ENCODE data around the gene PNCK. TPM values are rescaled to one million over a fixed set of nuclear protein-coding genes. Genes with fewer than 3 reads are reported as not detected.

The PNCK gene
- total and polyA plus RNA-seq, 8 donors = 0.28 to 0.99 (median 0.49) TPM; not detected in 3

GRCh38 chrX:153622661-153623309 is 50.8 kb downstream of the PNCK start:
- DNase-seq = no peak
- no peak for ATAC-seq
- TF ChIP-seq, protein P1, sequence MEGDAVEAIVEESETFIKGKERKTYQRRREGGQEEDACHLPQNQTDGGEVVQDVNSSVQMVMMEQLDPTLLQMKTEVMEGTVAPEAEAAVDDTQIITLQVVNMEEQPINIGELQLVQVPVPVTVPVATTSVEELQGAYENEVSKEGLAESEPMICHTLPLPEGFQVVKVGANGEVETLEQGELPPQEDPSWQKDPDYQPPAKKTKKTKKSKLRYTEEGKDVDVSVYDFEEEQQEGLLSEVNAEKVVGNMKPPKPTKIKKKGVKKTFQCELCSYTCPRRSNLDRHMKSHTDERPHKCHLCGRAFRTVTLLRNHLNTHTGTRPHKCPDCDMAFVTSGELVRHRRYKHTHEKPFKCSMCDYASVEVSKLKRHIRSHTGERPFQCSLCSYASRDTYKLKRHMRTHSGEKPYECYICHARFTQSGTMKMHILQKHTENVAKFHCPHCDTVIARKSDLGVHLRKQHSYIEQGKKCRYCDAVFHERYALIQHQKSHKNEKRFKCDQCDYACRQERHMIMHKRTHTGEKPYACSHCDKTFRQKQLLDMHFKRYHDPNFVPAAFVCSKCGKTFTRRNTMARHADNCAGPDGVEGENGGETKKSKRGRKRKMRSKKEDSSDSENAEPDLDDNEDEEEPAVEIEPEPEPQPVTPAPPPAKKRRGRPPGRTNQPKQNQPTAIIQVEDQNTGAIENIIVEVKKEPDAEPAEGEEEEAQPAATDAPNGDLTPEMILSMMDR (IDR thresholded peaks at IDR 0.05) = no peak
- Histone ChIP-seq H3K9me3 (no peaks in the 10 kb centered on the region), H3K27ac (no peak overlapping the region), H3K4me3 (no peak overlapping the region), H3K4me1 (no peaks in the 10 kb centered on the region), H3K36me3 (no peaks in the 10 kb centered on the region), H3K27me3 (peaks cover 0 to 7% (median 0%) of the 10 kb centered on the region in 4 donors)
- intact Hi-C loops (cut with DNase I) = no loop called here
- 12 to 55% methylated on average over 17 of the region's 17 CpGs for WGBS, 2 donors
- no peak for FAIRE-seq

GRCh38 chrX:153621949-153622598 is 51.5 kb downstream of the PNCK start:
- no peak for DNase-seq
- intact Hi-C loops (cut with DNase I) = no loop called here
- WGBS, 2 donors = 74 to 83% methylated on average over 27 of the region's 27 CpGs
- Histone ChIP-seq H3K27me3 (peaks cover 0 to 7% (median 0%) of the 10 kb centered on the region in 4 donors), H3K36me3 (no peaks in the 10 kb centered on the region), H3K9me3 (no peaks in the 10 kb centered on the region), H3K4me3 (no peak overlapping the region), H3K27ac (no peak overlapping the region), H3K4me1 (no peaks in the 10 kb centered on the region)
- FAIRE-seq = no peak
- ATAC-seq = no peak
- TF ChIP-seq, protein P1 (IDR thresholded peaks at IDR 0.05) = no peak

- Histone ChIP-seq H3K4me1 (no peaks in the 10 kb centered on the region), H3K9me3 (no peaks in the 10 kb centered on the region), H3K27me3 (peaks cover 0 to 8% (median 0%) of the 10 kb centered on the region in 4 donors), H3K36me3 (no peaks in the 10 kb centered on the region), H3K27ac (no peak overlapping the region), H3K4me3 (no peak overlapping the region)
- ATAC-seq (no peak), DNase-seq (no peak), FAIRE-seq (no peak)
- intact Hi-C loops (cut with DNase I) = no loop called here
- TF ChIP-seq, protein P1 (IDR thresholded peaks at IDR 0.05) = no peak
- 59 to 65% methylated on average over 5 of the region's 5 CpGs for WGBS, 2 donors
Measured at GRCh38 chrX:153620576-153620975, 53.0 kb downstream of the PNCK start.

Other genes with a start within 250 kb of the PNCK start
- gene TREX2, start 227.8 kb downstream of the PNCK start, total RNA-seq = under 1 TPM in 5 of 6 donors, not detected in 1; 0.19 to 0.59 (median 0.37) TPM
- under 1 TPM; 0.89 to 0.91 TPM for gene TREX2, start 227.8 kb downstream of the PNCK start, polyA plus RNA-seq
- 10 to 100 TPM in 1 of 6 donors, 1 to 10 TPM in 5; 4.9 to 12.0 (median 8.7) TPM for gene HAUS7, start 203.2 kb downstream of the PNCK start, total RNA-seq
- gene HAUS7, start 203.2 kb downstream of the PNCK start, polyA plus RNA-seq = 10 to 100 TPM; 37.6 to 44.1 TPM
- gene BGN, start 178.8 kb downstream of the PNCK start, total RNA-seq = 100 to 1,000 TPM in 1 of 6 donors, 10 to 100 TPM in 2, 1 to 10 TPM in 3; 4.0 to 113 (median 15.0) TPM
- gene BGN, start 178.8 kb downstream of the PNCK start, polyA plus RNA-seq = 10 to 100 TPM; 20.2 to 24.5 TPM
- under 1 TPM in 4 of 6 donors, not detected in 2; 0.03 to 0.06 (median 0.04) TPM for gene ATP2B3, start 156.2 kb downstream of the PNCK start, total RNA-seq
- under 1 TPM; 0.04 to 0.12 TPM for gene ATP2B3, start 156.2 kb downstream of the PNCK start, polyA plus RNA-seq
- gene CCNQ, start 74.7 kb downstream of the PNCK start, total RNA-seq = 10 to 100 TPM in 1 of 6 donors, 1 to 10 TPM in 5; 6.7 to 10.6 (median 8.1) TPM
- 10 to 100 TPM; 26.3 to 32.1 TPM for gene CCNQ, start 74.7 kb downstream of the PNCK start, polyA plus RNA-seq
- gene DUSP9, start 26.6 kb downstream of the PNCK start, total RNA-seq = under 1 TPM in 3 of 6 donors, not detected in 3; 0.09 to 0.28 (median 0.14) TPM
- under 1 TPM in 1 of 2 donors, not detected in 1; 0.07 TPM for gene DUSP9, start 26.6 kb downstream of the PNCK start, polyA plus RNA-seq
- gene SLC6A8, start 14.1 kb upstream of the PNCK start, total RNA-seq = 10 to 100 TPM in 4 of 6 donors, 1 to 10 TPM in 2; 8.4 to 15.8 (median 11.1) TPM
- gene SLC6A8, start 14.1 kb upstream of the PNCK start, polyA plus RNA-seq = 10 to 100 TPM; 12.3 to 14.4 TPM
- 100 to 1,000 TPM in 2 of 6 donors, 10 to 100 TPM in 4; 72.2 to 118 (median 88.4) TPM for gene BCAP31, start 50.6 kb upstream of the PNCK start, total RNA-seq
- 10 to 100 TPM; 66.3 to 90.1 TPM for gene BCAP31, start 50.6 kb upstream of the PNCK start, polyA plus RNA-seq
- 10 to 100 TPM in 3 of 6 donors, 1 to 10 TPM in 3; 5.8 to 13.2 (median 9.8) TPM for gene ABCD1, start 51.0 kb upstream of the PNCK start, total RNA-seq
- gene ABCD1, start 51.0 kb upstream of the PNCK start, polyA plus RNA-seq = 10 to 100 TPM in 1 of 2 donors, 1 to 10 TPM in 1; 6.7 to 11.9 TPM
- 1 to 10 TPM; 4.0 to 9.0 (median 5.2) TPM for gene PLXNB3, start 90.4 kb upstream of the PNCK start, total RNA-seq
- 10 to 100 TPM; 22.9 to 28.6 TPM for gene PLXNB3, start 90.4 kb upstream of the PNCK start, polyA plus RNA-seq
- under 1 TPM in 5 of 6 donors, not detected in 1; 0.12 to 0.38 (median 0.20) TPM for gene SRPK3, start 107.2 kb upstream of the PNCK start, total RNA-seq
- 1 to 10 TPM; 1.0 to 1.5 TPM for gene SRPK3, start 107.2 kb upstream of the PNCK start, polyA plus RNA-seq
- gene IDH3G, start 120.6 kb upstream of the PNCK start, total RNA-seq = 10 to 100 TPM; 15.8 to 29.9 (median 23.0) TPM
- 10 to 100 TPM; 47.2 to 48.4 TPM for gene IDH3G, start 120.6 kb upstream of the PNCK start, polyA plus RNA-seq
- gene SSR4, start 120.9 kb upstream of the PNCK start, total RNA-seq = 100 to 1,000 TPM; 368 to 471 (median 392) TPM
- 100 to 1,000 TPM; 749 to 925 TPM for gene SSR4, start 120.9 kb upstream of the PNCK start, polyA plus RNA-seq
- gene PDZD4, start 156.7 kb upstream of the PNCK start, total RNA-seq = 1 to 10 TPM in 2 of 6 donors, under 1 TPM in 4; 0.79 to 2.4 (median 0.92) TPM
- 10 to 100 TPM in 1 of 2 donors, 1 to 10 TPM in 1; 8.4 to 15.2 TPM for gene PDZD4, start 156.7 kb upstream of the PNCK start, polyA plus RNA-seq
- gene L1CAM, start 212.4 kb upstream of the PNCK start, total RNA-seq = 1 to 10 TPM in 4 of 6 donors, under 1 TPM in 2; 0.97 to 1.6 (median 1.2) TPM
- 1 to 10 TPM in 1 of 2 donors, under 1 TPM in 1; 0.84 to 3.9 TPM for gene L1CAM, start 212.4 kb upstream of the PNCK start, polyA plus RNA-seq
- under 1 TPM; 0.12 to 0.58 (median 0.31) TPM for gene AVPR2, start 230.9 kb upstream of the PNCK start, total RNA-seq
- 1 to 10 TPM; 1.3 TPM for gene AVPR2, start 230.9 kb upstream of the PNCK start, polyA plus RNA-seq

All from pancreas (tissue), 10 donors.